Lung microvascular endothelial cell (primary cell): ENCODE data around the gene GPR137. TPM values are rescaled to one million over a fixed set of nuclear protein-coding genes. Genes with fewer than 3 reads are reported as not detected.

Source experiments
- total RNA-seq: library from RNA; depleted of rRNA; stranded (reverse); fragments of >200 nt; gene quantifications from 2 replicates; pipeline ENCODE4 v1.2.1, GENCODE V29; 2014

GPR137 gene
- total RNA-seq, 1 donor from 2014 or later: 9.7 TPM

Other genes starting within 250 kb of the GPR137 start
- not detected in 2 replicates for gene FLRT1, start 249.9 kb upstream of the GPR137 start, total RNA-seq
- 21.6 and 31.5 TPM in 2 replicates for gene MACROD1, start 119.7 kb upstream of the GPR137 start, total RNA-seq
- gene STIP1, start 99.7 kb upstream of the GPR137 start, total RNA-seq: 93.5 and 111 TPM in 2 replicates
- 4.4 and 9.6 TPM in 2 replicates for gene FERMT3, start 79.1 kb upstream of the GPR137 start, total RNA-seq
- 25.3 and 33.1 TPM in 2 replicates for gene TRPT1, start 59.7 kb upstream of the GPR137 start, total RNA-seq
- 26.2 and 37.3 TPM in 2 replicates for gene NUDT22, start 59.6 kb upstream of the GPR137 start, total RNA-seq
- gene DNAJC4, start 55.3 kb upstream of the GPR137 start, total RNA-seq: 11.3 and 19.0 TPM in 2 replicates
- 13.3 and 22.4 TPM in 2 replicates for gene VEGFB, start 51.3 kb upstream of the GPR137 start, total RNA-seq
- 39.2 and 75.4 TPM in 2 replicates for gene FKBP2, start 44.8 kb upstream of the GPR137 start, total RNA-seq
- 153 and 159 TPM in 2 replicates for gene PPP1R14B, start 38.9 kb upstream of the GPR137 start, total RNA-seq
- gene PLCB3, start 34.3 kb upstream of the GPR137 start, total RNA-seq: 14.3 and 14.4 TPM in 2 replicates
- 54.3 and 65.9 TPM in 2 replicates for gene BAD, start 1.2 kb upstream of the GPR137 start, total RNA-seq
- gene KCNK4, start 5.5 kb downstream of the GPR137 start, total RNA-seq: not detected in 2 replicates
- gene CATSPERZ, start 14.5 kb downstream of the GPR137 start, total RNA-seq: 0.22 TPM in 1 of 2 replicates, not detected in the other
- 33.8 and 53.6 TPM in 2 replicates for gene ESRRA, start 19.7 kb downstream of the GPR137 start, total RNA-seq
- 189 and 190 TPM in 2 replicates for gene TRMT112, start 31.7 kb downstream of the GPR137 start, total RNA-seq
- gene PRDX5, start 32.3 kb downstream of the GPR137 start, total RNA-seq: 217 and 266 TPM in 2 replicates
- 0.79 and 1.7 TPM in 2 replicates for gene CCDC88B, start 54.4 kb downstream of the GPR137 start, total RNA-seq
- gene RPS6KA4, start 73.3 kb downstream of the GPR137 start, total RNA-seq: 21.4 and 24.8 TPM in 2 replicates